ENCODE data around the gene SCAPER. TPM values are rescaled to one million over a fixed set of nuclear protein-coding genes. Genes with fewer than 3 reads are reported as not detected.

Gene SCAPER
- total RNA-seq, 1 donor, result 8.3 TPM

- Histone ChIP-seq H3K27me3 (ENCODE audit: insufficient read depth, low read length) (no peaks in the 10 kb centered on the region), H3K27ac (ENCODE audit: low read depth, low read length) (no peak overlapping the region), H3K79me2 (ENCODE audit: insufficient read depth, low read length) (no peaks in the 10 kb centered on the region), H3K4me3 (ENCODE audit: insufficient read depth, low read length) (no peak overlapping the region), H2AFZ (ENCODE audit: low read length) (no peak overlapping the region), H3K9me3 (ENCODE audit: low read depth, low read length) (no peaks in the 10 kb centered on the region), H3K4me1 (ENCODE audit: insufficient read depth, low read length) (no peaks in the 10 kb centered on the region), H3K36me3 (ENCODE audit: insufficient read depth, low read length) (no peaks in the 10 kb centered on the region), H3K4me2 (ENCODE audit: insufficient read depth, low read length) (no peak overlapping the region), H4K20me1 (ENCODE audit: insufficient read depth, low read length) (no peaks in the 10 kb centered on the region)
- DNase-seq (ENCODE audit: insufficient read length, low spot score, missing footprints), result no peak
- TF ChIP-seq, protein P1, sequence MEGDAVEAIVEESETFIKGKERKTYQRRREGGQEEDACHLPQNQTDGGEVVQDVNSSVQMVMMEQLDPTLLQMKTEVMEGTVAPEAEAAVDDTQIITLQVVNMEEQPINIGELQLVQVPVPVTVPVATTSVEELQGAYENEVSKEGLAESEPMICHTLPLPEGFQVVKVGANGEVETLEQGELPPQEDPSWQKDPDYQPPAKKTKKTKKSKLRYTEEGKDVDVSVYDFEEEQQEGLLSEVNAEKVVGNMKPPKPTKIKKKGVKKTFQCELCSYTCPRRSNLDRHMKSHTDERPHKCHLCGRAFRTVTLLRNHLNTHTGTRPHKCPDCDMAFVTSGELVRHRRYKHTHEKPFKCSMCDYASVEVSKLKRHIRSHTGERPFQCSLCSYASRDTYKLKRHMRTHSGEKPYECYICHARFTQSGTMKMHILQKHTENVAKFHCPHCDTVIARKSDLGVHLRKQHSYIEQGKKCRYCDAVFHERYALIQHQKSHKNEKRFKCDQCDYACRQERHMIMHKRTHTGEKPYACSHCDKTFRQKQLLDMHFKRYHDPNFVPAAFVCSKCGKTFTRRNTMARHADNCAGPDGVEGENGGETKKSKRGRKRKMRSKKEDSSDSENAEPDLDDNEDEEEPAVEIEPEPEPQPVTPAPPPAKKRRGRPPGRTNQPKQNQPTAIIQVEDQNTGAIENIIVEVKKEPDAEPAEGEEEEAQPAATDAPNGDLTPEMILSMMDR (IDR thresholded peaks at IDR 0.05; ENCODE audit: extremely low read depth, low read depth, low read length), result no peak
These were observed 436.4 kb downstream of the SCAPER start for GRCh38 chr15:76468722-76469121.

- H3K27ac ChIP-seq (ENCODE audit: low read depth, low read length), result no peak overlapping the region
- no peaks in the 10 kb centered on the region for H3K9me3 ChIP-seq (ENCODE audit: low read depth, low read length)
- H3K4me1 ChIP-seq (ENCODE audit: insufficient read depth, low read length), result no peaks in the 10 kb centered on the region
- no peak for DNase-seq (ENCODE audit: insufficient read length, low spot score, missing footprints)
- H3K79me2 ChIP-seq (ENCODE audit: insufficient read depth, low read length), result no peaks in the 10 kb centered on the region
- no peak overlapping the region for H2AFZ ChIP-seq (ENCODE audit: low read length)
- no peak overlapping the region for H3K4me2 ChIP-seq (ENCODE audit: insufficient read depth, low read length)
- no peaks in the 10 kb centered on the region for H3K36me3 ChIP-seq (ENCODE audit: insufficient read depth, low read length)
- no peaks in the 10 kb centered on the region for H3K27me3 ChIP-seq (ENCODE audit: insufficient read depth, low read length)
- H3K4me3 ChIP-seq (ENCODE audit: insufficient read depth, low read length), result no peak overlapping the region
- TF ChIP-seq, protein P1 (IDR thresholded peaks at IDR 0.05; ENCODE audit: extremely low read depth, low read depth, low read length), result no peak
- no peaks in the 10 kb centered on the region for H4K20me1 ChIP-seq (ENCODE audit: insufficient read depth, low read length)
These were observed 438.0 kb downstream of the SCAPER start for GRCh38 chr15:76467136-76467535.

GRCh38 chr15:76465728-76466127, 439.4 kb downstream of the SCAPER start:
- H4K20me1 ChIP-seq (ENCODE audit: insufficient read depth, low read length), result no peaks in the 10 kb centered on the region
- no peaks in the 10 kb centered on the region for H3K36me3 ChIP-seq (ENCODE audit: insufficient read depth, low read length)
- TF ChIP-seq, protein P1 (IDR thresholded peaks at IDR 0.05; ENCODE audit: extremely low read depth, low read depth, low read length), result no peak
- no peak overlapping the region for H2AFZ ChIP-seq (ENCODE audit: low read length)
- H3K27me3 ChIP-seq (ENCODE audit: insufficient read depth, low read length), result no peaks in the 10 kb centered on the region
- H3K4me1 ChIP-seq (ENCODE audit: insufficient read depth, low read length), result no peaks in the 10 kb centered on the region
- no peaks in the 10 kb centered on the region for H3K9me3 ChIP-seq (ENCODE audit: low read depth, low read length)
- no peak overlapping the region for H3K4me2 ChIP-seq (ENCODE audit: insufficient read depth, low read length)
- H3K79me2 ChIP-seq (ENCODE audit: insufficient read depth, low read length), result no peaks in the 10 kb centered on the region
- H3K4me3 ChIP-seq (ENCODE audit: insufficient read depth, low read length), result no peak overlapping the region
- no peak overlapping the region for H3K27ac ChIP-seq (ENCODE audit: low read depth, low read length)
- no peak for DNase-seq (ENCODE audit: insufficient read length, low spot score, missing footprints)

DNA sequence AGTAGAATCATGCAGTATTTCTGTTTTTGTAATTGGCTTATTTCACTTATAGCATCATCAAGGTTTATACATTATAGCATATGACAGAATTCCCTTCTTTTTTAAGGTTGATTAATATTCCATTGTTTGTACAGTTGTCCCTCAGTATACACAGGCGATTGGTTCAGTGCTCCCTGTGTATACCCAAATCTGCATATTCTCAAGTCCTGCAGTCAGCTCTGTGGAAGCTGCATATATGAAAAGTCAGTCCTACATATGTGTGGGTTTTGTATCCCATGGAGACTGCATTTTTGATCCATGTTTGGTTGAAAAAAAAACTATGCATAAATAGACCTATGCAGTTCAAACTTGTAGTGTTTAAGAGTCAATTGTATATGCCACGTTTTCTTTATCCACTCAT, 440.9 kb downstream of the SCAPER start:
- Histone ChIP-seq H3K36me3 (ENCODE audit: insufficient read depth, low read length) (no peaks in the 10 kb centered on the region), H3K4me2 (ENCODE audit: insufficient read depth, low read length) (no peak overlapping the region), H3K27ac (ENCODE audit: low read depth, low read length) (no peak overlapping the region), H2AFZ (ENCODE audit: low read length) (no peak overlapping the region), H3K79me2 (ENCODE audit: insufficient read depth, low read length) (no peaks in the 10 kb centered on the region), H4K20me1 (ENCODE audit: insufficient read depth, low read length) (no peaks in the 10 kb centered on the region), H3K27me3 (ENCODE audit: insufficient read depth, low read length) (no peaks in the 10 kb centered on the region), H3K4me3 (ENCODE audit: insufficient read depth, low read length) (no peak overlapping the region), H3K4me1 (ENCODE audit: insufficient read depth, low read length) (no peaks in the 10 kb centered on the region), H3K9me3 (ENCODE audit: low read depth, low read length) (no peaks in the 10 kb centered on the region)
- no peak for DNase-seq (ENCODE audit: insufficient read length, low spot score, missing footprints)
- TF ChIP-seq, protein P1 (IDR thresholded peaks at IDR 0.05; ENCODE audit: extremely low read depth, low read depth, low read length), result no peak
